ENCODE results near the gene ABCD3. TPM values are rescaled to one million over a fixed set of nuclear protein-coding genes. Genes with fewer than 3 reads are reported as not detected.

Gene ABCD3
- polyA plus RNA-seq, 1 donor from 2014 or later = 46.4 TPM

GRCh38 chr1:94528299-94528698 is 110.1 kb downstream of the ABCD3 start:
- Histone ChIP-seq H3K27me3 (ENCODE audit: insufficient read depth, low read depth, low read length) (no peaks in the 10 kb centered on the region), H4K20me1 (ENCODE audit: insufficient read depth) (no peaks in the 10 kb centered on the region), H3K36me3 (ENCODE audit: insufficient read depth, low read length) (no peaks in the 10 kb centered on the region), H3F3A (ENCODE audit: insufficient read depth, low read length, poor library complexity, severe bottlenecking) (no peaks in the 10 kb centered on the region), H3K9ac (ENCODE audit: low read length) (no peak overlapping the region), H3K4me3 (ENCODE audit: low read length) (no peak overlapping the region), H3K9me3 (ENCODE audit: low read length) (no peaks in the 10 kb centered on the region), H3K79me2 (replicated peaks; ENCODE audit: insufficient read depth, low read length) (no peaks in the 10 kb centered on the region), H3K4me2 (ENCODE audit: low read length) (no peak overlapping the region), H2AFZ (ENCODE audit: low read depth, low read length) (no peak overlapping the region), H3K27ac (ENCODE audit: low read length) (no peak overlapping the region), H3K9me2 (ENCODE audit: insufficient read depth, low read length) (no peaks in the 10 kb centered on the region)
- no peak for TF ChIP-seq CTCF (IDR thresholded peaks at IDR 0.05; ENCODE audit: poor library complexity, severe bottlenecking)
- TF ChIP-seq, protein P1, sequence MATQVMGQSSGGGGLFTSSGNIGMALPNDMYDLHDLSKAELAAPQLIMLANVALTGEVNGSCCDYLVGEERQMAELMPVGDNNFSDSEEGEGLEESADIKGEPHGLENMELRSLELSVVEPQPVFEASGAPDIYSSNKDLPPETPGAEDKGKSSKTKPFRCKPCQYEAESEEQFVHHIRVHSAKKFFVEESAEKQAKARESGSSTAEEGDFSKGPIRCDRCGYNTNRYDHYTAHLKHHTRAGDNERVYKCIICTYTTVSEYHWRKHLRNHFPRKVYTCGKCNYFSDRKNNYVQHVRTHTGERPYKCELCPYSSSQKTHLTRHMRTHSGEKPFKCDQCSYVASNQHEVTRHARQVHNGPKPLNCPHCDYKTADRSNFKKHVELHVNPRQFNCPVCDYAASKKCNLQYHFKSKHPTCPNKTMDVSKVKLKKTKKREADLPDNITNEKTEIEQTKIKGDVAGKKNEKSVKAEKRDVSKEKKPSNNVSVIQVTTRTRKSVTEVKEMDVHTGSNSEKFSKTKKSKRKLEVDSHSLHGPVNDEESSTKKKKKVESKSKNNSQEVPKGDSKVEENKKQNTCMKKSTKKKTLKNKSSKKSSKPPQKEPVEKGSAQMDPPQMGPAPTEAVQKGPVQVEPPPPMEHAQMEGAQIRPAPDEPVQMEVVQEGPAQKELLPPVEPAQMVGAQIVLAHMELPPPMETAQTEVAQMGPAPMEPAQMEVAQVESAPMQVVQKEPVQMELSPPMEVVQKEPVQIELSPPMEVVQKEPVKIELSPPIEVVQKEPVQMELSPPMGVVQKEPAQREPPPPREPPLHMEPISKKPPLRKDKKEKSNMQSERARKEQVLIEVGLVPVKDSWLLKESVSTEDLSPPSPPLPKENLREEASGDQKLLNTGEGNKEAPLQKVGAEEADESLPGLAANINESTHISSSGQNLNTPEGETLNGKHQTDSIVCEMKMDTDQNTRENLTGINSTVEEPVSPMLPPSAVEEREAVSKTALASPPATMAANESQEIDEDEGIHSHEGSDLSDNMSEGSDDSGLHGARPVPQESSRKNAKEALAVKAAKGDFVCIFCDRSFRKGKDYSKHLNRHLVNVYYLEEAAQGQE (IDR thresholded peaks at IDR 0.05; ENCODE audit: borderline replicate concordance) = no peak
- TF ChIP-seq TAF1 (IDR thresholded peaks at IDR 0.05; ENCODE audit: low read depth) = no peak
- TF ChIP-seq MXI1 (conservative IDR thresholded peaks at IDR 0.05; ENCODE audit: poor library complexity, severe bottlenecking) = no peak
- no peak for TF ChIP-seq RAD21 (conservative IDR thresholded peaks at IDR 0.05)
- TF ChIP-seq POLR2AphosphoS5 (IDR thresholded peaks at IDR 0.05) = no peak
- TF ChIP-seq EZH2 (IDR thresholded peaks at IDR 0.05; ENCODE audit: borderline replicate concordance, insufficient read depth, low read length, poor library complexity, severe bottlenecking) = no peak

- H3K4me3 ChIP-seq (ENCODE audit: low read length) = no peak overlapping the region
- no peaks in the 10 kb centered on the region for H3K27me3 ChIP-seq (ENCODE audit: insufficient read depth, low read depth, low read length)
- H2AFZ ChIP-seq (ENCODE audit: low read depth, low read length) = no peak overlapping the region
- TF ChIP-seq EP300 (conservative IDR thresholded peaks at IDR 0.05; ENCODE audit: poor library complexity, severe bottlenecking) (no peak), EZH2 (IDR thresholded peaks at IDR 0.05; ENCODE audit: borderline replicate concordance, insufficient read depth, low read length, poor library complexity, severe bottlenecking) (no peak), POLR2AphosphoS5 (IDR thresholded peaks at IDR 0.05) (no peak), SMC3 (conservative IDR thresholded peaks at IDR 0.05; ENCODE audit: poor library complexity) (no peak), RAD21 (conservative IDR thresholded peaks at IDR 0.05) (no peak), MXI1 (conservative IDR thresholded peaks at IDR 0.05; ENCODE audit: poor library complexity, severe bottlenecking) (no peak)
- no peak overlapping the region for H3K27ac ChIP-seq (ENCODE audit: low read length)
- H4K20me1 ChIP-seq (ENCODE audit: insufficient read depth) = no peaks in the 10 kb centered on the region
- no peaks in the 10 kb centered on the region for H3K9me2 ChIP-seq (ENCODE audit: insufficient read depth, low read length)
- H3K9me3 ChIP-seq (ENCODE audit: low read length) = no peaks in the 10 kb centered on the region
- no peaks in the 10 kb centered on the region for H3K79me2 ChIP-seq (replicated peaks; ENCODE audit: insufficient read depth, low read length)
- no peak overlapping the region for H3K4me2 ChIP-seq (ENCODE audit: low read length)
- H3K9ac ChIP-seq (ENCODE audit: low read length) = no peak overlapping the region
- no peaks in the 10 kb centered on the region for H3F3A ChIP-seq (ENCODE audit: insufficient read depth, low read length, poor library complexity, severe bottlenecking)
- no peaks in the 10 kb centered on the region for H3K36me3 ChIP-seq (ENCODE audit: insufficient read depth, low read length)
These were observed 110.6 kb downstream of the ABCD3 start for GRCh38 chr1:94528826-94529225.
